Left forelimb (tissue), 1 donor: ENCODE measurements around the gene GRAMD4.

Experiments
- DNase-seq: peaks from one replicate; pipeline ENCODE4 v3.0.0-alpha.2; 2018; ENCODE audit warnings: low spot score

GRAMD4 gene

GRCh38 chr22:46673205-46673604 is 53.0 kb downstream of the GRAMD4 start:
- no peak for DNase-seq

DNA sequence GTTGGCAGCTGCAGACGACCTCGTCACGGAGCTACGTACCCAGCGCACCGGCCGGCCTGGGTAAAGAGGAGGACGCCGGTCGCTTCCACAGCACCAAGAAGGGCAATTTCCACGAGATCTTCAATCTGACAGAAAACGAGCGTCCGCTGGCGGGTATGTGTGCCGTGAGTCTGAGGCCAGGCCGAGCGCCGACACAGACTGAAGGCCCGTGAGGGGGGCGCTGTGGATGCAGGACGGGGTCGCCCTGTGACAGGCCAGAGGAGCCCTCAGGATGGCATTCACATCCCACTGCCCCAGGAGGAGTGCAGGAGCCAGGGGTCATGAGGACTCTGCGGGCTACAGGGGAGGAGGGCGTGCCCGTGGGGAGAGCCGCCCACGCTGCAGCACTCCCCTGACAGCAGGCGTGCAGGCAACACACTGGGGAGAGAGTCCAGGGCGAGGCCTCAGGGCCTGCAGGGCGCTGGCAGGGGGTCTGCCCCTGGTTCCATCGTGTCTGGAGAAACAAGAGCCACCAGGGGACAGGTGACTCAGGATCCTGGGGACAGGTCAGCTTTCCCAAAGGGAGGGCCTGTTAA is 53.6 kb downstream of the GRAMD4 start:
- DNase-seq, result no peak

GRCh38 chr22:46674367-46674781 is 54.2 kb downstream of the GRAMD4 start:
- no peak for DNase-seq

GRCh38 chr22:46674906-46675305 is 54.7 kb downstream of the GRAMD4 start:
- no peak for DNase-seq

DNA sequence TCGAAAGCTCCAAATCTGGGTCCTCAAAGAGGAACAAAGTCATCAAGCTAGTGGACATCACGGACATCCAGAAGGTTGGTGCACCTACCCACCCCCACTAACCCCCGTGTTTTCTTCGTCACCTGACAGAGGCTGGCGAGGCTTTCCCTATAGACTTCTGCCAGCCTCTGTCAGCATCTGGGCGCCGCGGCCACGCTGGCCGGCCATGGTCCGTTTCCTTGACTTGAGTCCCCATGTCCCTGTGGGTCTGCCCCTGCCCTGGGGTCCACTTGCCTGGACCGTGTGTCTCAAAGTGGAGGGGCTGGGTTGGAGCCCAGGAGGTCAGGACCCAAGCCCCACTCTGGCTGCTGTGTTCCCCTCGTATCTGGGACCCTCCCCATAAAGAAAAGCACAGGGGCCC is 55.3 kb downstream of the GRAMD4 start:
- no peak for DNase-seq

DNA sequence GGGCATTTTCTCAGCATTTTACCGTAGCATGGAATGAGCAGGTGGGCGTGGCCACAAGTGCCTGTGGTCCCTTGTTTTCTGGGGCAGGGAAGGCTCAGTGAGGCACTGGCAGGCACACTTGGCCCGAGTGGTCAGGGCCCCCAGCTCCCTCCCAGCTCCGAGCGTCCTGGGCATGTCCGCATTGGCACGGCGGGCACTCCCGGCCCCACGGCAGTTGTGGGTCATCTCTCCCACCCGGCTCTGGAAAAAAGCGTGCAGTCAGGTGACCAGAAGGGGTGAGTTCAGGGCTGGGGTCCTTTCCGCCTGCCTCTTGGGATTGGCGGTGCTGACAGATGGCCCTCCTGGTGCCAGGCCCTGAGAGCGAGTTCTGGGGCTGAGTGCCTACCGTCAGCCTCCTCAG is 55.8 kb downstream of the GRAMD4 start:
- no peak for DNase-seq

GRCh38 chr22:46676479-46676878 is 56.3 kb downstream of the GRAMD4 start:
- no peak for DNase-seq

GRCh38 chr22:46676881-46677280 is 56.7 kb downstream of the GRAMD4 start:
- no peak for DNase-seq

DNA sequence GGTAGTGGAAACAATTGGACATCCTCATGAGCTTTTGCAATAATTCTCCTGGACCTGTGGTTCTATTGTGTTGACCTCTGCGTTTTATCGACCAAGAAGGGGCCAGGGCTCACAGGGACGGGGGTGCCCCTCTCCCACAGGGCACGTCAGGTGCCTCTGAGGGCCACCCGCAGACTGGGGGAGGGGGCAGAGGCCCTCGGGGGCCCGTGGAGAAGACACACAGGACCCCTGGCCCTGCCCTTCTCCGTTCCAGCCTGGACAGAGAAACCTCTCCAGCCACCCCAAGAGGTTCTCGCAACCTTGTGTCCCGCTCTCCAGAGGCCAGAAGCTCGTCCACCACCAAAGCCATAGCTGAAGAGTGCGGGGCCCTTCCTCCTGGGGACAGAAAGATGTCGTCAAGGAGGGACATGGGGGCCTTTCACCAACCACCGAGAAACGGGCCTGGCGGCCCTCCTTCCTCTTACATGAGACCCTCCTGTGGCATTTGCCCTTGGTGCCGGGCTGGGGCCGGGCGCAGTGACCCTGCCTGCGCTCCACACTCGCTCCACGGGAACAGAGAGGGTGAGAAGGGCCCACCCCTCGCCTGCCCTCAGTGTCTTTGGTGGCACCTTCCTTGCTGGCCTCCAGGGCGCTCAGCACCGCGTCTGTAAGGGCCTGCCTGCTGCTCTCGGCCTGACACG is 57.3 kb downstream of the GRAMD4 start:
- no peak for DNase-seq

DNA sequence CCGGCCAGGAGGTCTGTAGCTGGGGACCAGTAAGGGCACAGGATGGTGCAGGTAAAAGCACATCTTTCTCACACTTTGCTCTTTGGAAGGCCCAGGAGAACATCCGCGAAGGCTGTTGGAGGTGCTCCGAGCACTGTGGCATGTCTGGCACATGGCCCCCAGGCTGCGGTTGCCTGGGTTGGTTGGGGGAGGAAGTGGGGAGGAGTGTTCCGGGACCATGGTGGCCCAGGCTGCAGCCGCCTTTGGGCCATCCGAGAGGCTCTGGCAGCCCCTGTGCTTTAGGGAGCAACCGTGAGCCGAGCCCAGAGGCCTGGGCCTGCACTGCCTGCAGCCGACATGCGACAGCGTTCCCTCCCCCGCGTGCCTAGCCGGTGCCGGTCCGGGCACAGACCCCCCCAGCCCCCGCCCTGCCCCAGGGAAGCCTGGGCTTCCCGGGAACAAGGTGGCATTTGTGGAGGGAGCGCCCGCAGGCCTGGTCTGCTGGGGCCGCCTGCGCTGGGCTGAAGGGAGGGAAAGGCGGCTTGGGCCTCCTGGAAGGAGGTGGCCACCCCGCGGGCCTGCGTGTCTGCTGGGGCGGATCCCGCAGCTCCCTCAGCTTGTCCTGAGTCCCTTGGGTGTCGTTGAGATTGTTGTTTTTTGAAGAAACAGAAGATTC is 57.9 kb downstream of the GRAMD4 start:
- no peak for DNase-seq

GRCh38 chr22:46678785-46679700 is 58.9 kb downstream of the GRAMD4 start:
- DNase-seq, result no peak

GRCh38 chr22:46679706-46680269 is 59.6 kb downstream of the GRAMD4 start:
- DNase-seq, result no peak

- DNase-seq, result no peak
These were observed 60.8 kb downstream of the GRAMD4 start for GRCh38 chr22:46681010-46681409.

DNA sequence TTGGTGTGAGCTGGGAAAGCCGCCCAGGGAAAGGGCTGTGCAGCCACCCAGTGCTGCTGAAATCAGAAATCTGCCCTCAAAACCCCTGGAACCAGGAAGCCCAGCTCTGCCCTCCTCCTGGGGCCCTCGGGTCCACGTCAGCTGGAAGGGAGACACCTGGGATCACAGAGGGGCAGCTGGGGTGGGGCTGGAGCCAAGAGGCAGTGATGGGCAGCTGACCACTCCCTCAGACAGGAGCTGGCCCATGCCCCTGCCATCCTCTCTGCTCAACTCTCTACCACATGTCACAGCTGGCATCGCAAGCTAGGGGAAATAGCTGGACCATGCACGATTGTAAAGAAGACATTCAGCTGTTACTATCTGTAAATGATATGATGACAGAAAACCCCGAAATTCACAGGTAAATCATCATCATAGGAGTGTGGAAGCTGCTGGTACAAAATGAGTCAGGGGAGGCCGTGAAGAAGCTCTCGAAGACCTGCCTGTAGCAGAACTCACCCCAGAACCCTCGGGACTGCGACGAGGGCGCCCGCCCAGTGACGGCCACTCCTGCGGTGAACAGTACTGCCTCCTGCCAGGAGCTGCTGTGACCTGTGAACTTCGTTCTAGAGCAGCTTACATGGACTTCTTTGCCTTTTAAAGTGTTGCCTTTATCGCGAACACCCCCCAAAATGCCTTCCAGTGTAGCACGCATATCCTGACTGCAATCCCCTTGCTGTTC is 62.0 kb downstream of the GRAMD4 start:
- no peak for DNase-seq

DNA sequence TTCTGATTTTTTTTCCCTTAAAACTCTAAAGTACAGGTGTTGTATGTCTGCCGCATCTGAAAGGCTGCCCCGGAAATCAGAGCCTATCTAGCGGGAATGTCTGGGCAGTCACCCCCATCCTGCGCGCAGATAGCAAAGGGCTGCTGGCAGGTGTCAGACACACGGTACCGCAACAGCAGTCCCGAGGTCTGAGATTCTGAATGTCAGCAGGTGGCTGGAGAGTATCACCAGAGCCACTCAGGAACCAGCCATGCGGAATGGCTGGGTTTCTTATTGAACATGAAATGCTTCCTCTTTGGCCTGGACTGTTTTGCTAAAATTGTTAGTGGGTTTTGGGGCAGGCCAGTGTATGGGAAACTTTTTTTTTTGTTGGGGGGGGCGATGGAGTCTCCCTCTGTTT is 64.5 kb downstream of the GRAMD4 start:
- no peak for DNase-seq

GRCh38 chr22:46686221-46687047 is 66.2 kb downstream of the GRAMD4 start:
- no peak for DNase-seq

GRCh38 chr22:46687048-46687444 is 66.9 kb downstream of the GRAMD4 start:
- no peak for DNase-seq

- no peak for DNase-seq
These were observed 67.3 kb downstream of the GRAMD4 start for GRCh38 chr22:46687460-46687859.

GRCh38 chr22:46688949-46689348 is 68.8 kb downstream of the GRAMD4 start:
- DNase-seq, result no peak

DNA sequence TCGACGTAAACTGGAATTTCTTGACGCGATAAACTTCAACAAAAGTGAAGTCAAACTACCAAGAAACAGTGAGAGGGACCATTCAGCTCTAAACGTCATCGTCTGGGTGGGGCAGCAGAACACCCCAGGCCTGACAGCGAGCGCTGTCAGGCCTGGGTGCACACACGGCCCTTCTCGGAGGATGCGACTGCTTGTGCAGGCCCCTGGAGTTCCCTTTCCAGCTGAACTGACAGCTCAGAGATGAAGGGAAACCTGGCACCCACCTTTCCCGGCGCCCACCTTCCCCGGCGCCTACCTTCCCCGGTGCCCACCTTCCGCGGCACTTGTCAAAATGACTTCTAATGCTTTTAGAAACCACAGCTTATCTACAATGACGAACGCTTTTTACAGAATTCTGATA is 70.0 kb downstream of the GRAMD4 start:
- no peak for DNase-seq

DNA sequence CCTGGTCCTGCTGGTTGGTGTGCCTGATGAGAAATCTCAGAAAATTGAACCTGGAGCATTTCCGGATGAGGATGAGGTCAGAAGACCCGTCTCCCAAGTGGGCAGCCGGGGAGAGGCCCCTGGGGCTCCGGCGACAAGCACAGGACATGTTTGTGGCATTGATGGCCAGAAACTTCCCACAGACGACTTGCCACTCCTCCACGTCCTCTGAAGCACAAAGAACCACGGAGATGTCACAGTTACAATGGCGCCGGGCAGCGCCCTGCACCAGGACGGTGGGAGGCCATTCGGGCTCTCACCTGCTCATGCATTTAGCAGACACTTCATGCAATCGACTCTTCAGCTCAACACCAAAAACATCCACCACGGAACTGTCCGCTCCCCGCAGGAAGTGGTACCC is 71.4 kb downstream of the GRAMD4 start:
- DNase-seq, result no peak
